Measurements from ENCODE around the gene KCNIP1.

KCNIP1 gene

GRCh38 chr5:170628691-170629565 lies 125.1 kb downstream of the KCNIP1 start:
- DNase-seq: no peak
- TF ChIP-seq POLR2A (IDR thresholded peaks at IDR 0.05; ENCODE audit: low read length) (no peak), GATA1 (IDR thresholded peaks at IDR 0.05; ENCODE audit: low read depth, low read length) (no peak)

GRCh38 chr5:170629566-170630175 lies 125.9 kb downstream of the KCNIP1 start:
- DNase-seq: no peak
- TF ChIP-seq GATA1 (IDR thresholded peaks at IDR 0.05; ENCODE audit: low read depth, low read length): no peak
- no peak for TF ChIP-seq POLR2A (IDR thresholded peaks at IDR 0.05; ENCODE audit: low read length)

- no peak for TF ChIP-seq POLR2A (IDR thresholded peaks at IDR 0.05; ENCODE audit: low read length)
- TF ChIP-seq GATA1 (IDR thresholded peaks at IDR 0.05; ENCODE audit: low read depth, low read length): no peak
Observed at GRCh38 chr5:170630226-170630625, 126.4 kb downstream of the KCNIP1 start.

GRCh38 chr5:170630711-170631141 lies 126.9 kb downstream of the KCNIP1 start:
- DNase-seq: peak; percentile 17 to 50
- no peak for TF ChIP-seq POLR2A (IDR thresholded peaks at IDR 0.05; ENCODE audit: low read length)

More at GRCh38 chr5:170630226-170630625, 126.4 kb downstream of the KCNIP1 start:
- no peak for DNase-seq

GRCh38 chr5:170631466-170632195 lies 127.8 kb downstream of the KCNIP1 start:
- no peak for TF ChIP-seq GATA1 (IDR thresholded peaks at IDR 0.05; ENCODE audit: low read depth, low read length)
- no peak for TF ChIP-seq POLR2A (IDR thresholded peaks at IDR 0.05; ENCODE audit: low read length)
- DNase-seq: no peak

GRCh38 chr5:170632266-170632984 lies 128.6 kb downstream of the KCNIP1 start:
- TF ChIP-seq POLR2A (IDR thresholded peaks at IDR 0.05; ENCODE audit: low read length): no peak
- TF ChIP-seq GATA1 (IDR thresholded peaks at IDR 0.05; ENCODE audit: low read depth, low read length): no peak
- DNase-seq: no peak

GRCh38 chr5:170632985-170633234 lies 129.1 kb downstream of the KCNIP1 start:
- peak in 1 of 2 experiments; percentile 58 for DNase-seq
- TF ChIP-seq GATA1 (IDR thresholded peaks at IDR 0.05; ENCODE audit: low read depth, low read length): no peak
- no peak for TF ChIP-seq POLR2A (IDR thresholded peaks at IDR 0.05; ENCODE audit: low read length)

GRCh38 chr5:170633235-170634081 lies 129.6 kb downstream of the KCNIP1 start:
- TF ChIP-seq POLR2A (IDR thresholded peaks at IDR 0.05; ENCODE audit: low read length): no peak
- peak; percentile 15 to 38 for DNase-seq

GRCh38 chr5:170634256-170634990 lies 130.6 kb downstream of the KCNIP1 start:
- TF ChIP-seq GATA1 (IDR thresholded peaks at IDR 0.05; ENCODE audit: low read depth, low read length) (no peak), POLR2A (IDR thresholded peaks at IDR 0.05; ENCODE audit: low read length) (no peak)
- DNase-seq: no peak

- TF ChIP-seq GATA1 (IDR thresholded peaks at IDR 0.05; ENCODE audit: low read depth, low read length): no peak
- TF ChIP-seq POLR2A (IDR thresholded peaks at IDR 0.05; ENCODE audit: low read length): no peak
- DNase-seq: no peak
Observed at GRCh38 chr5:170635706-170636105, 131.9 kb downstream of the KCNIP1 start.

GRCh38 chr5:170636206-170636605 lies 132.4 kb downstream of the KCNIP1 start:
- no peak for TF ChIP-seq POLR2A (IDR thresholded peaks at IDR 0.05; ENCODE audit: low read length)
- TF ChIP-seq GATA1 (IDR thresholded peaks at IDR 0.05; ENCODE audit: low read depth, low read length): no peak

GRCh38 chr5:170636801-170637477 lies 133.1 kb downstream of the KCNIP1 start:
- no peak for TF ChIP-seq GATA1 (IDR thresholded peaks at IDR 0.05; ENCODE audit: low read depth, low read length)
- TF ChIP-seq POLR2A (IDR thresholded peaks at IDR 0.05; ENCODE audit: low read length): no peak
- DNase-seq: no peak

More at GRCh38 chr5:170636206-170636605, 132.4 kb downstream of the KCNIP1 start:
- no peak for DNase-seq

All from erythroblast (primary cell).